ENCODE measurements around the gene SORBS1.

The SORBS1 gene

GRCh38 chr10:95280637-95281036, 280.5 kb downstream of the SORBS1 start:
- DNase-seq: no peak

GRCh38 chr10:95279042-95279820, 281.9 kb downstream of the SORBS1 start:
- DNase-seq: no peak

GRCh38 chr10:95278061-95278988, 282.8 kb downstream of the SORBS1 start:
- DNase-seq: no peak

GRCh38 chr10:95277614-95278013, 283.6 kb downstream of the SORBS1 start:
- no peak for DNase-seq

- no peak for DNase-seq
Observed at GRCh38 chr10:95277201-95277570, 284.0 kb downstream of the SORBS1 start.

GRCh38 chr10:95276367-95277200, 284.6 kb downstream of the SORBS1 start:
- no peak for DNase-seq

GRCh38 chr10:95275726-95276366, 285.3 kb downstream of the SORBS1 start:
- DNase-seq: no peak

GRCh38 chr10:95273393-95274312, 287.5 kb downstream of the SORBS1 start:
- no peak for DNase-seq

- no peak for DNase-seq
Observed at GRCh38 chr10:95268438-95268837, 292.7 kb downstream of the SORBS1 start.

GRCh38 chr10:95267251-95267650, 293.9 kb downstream of the SORBS1 start:
- no peak for DNase-seq

- peak; percentile 35 for DNase-seq
Observed at GRCh38 chr10:95266674-95267095, 294.5 kb downstream of the SORBS1 start.

GRCh38 chr10:95265572-95265971, 295.6 kb downstream of the SORBS1 start:
- no peak for DNase-seq

GRCh38 chr10:95264227-95265051, 296.7 kb downstream of the SORBS1 start:
- DNase-seq: no peak

- DNase-seq: no peak
Observed at GRCh38 chr10:95263864-95264226, 297.3 kb downstream of the SORBS1 start.

- DNase-seq: no peak
Observed at GRCh38 chr10:95262763-95263518, 298.2 kb downstream of the SORBS1 start.

- no peak for DNase-seq
Observed at GRCh38 chr10:95261926-95262325, 299.2 kb downstream of the SORBS1 start.

Measured in CD4-positive, alpha-beta T cell treated with Interleukin-17A for 1 hour (primary cell).